Panc1 (cell line): ENCODE measurements around the gene PAK1. TPM values are rescaled to one million over a fixed set of nuclear protein-coding genes. Genes with fewer than 3 reads are reported as not detected.

Experiments used
- ATAC-seq: fragments of 200-7000 bp; cut with Tn5 transposase; 2 replicates; pipeline ENCODE4 v1.9.1; 2020; ENCODE audit warnings: mild to moderate bottlenecking, moderate library complexity
- BruUV-seq: library from RNA; stranded (reverse); fragments of 400-500 nt; replicated peaks from 2 replicates; lab custom pipeline; 2021; lab: Mats Ljungman, UMichigan
- CTCF ChIA-PET: fragments of 300-600 bp; sonication (Branson Sonifier 250); formaldehyde crosslinking; loops from one replicate; lab custom pipeline; 2022; ENCODE audit warnings: antibody characterized with exemption; lab: Charles Lee
- POLR2A ChIA-PET: fragments of 300-600 bp; sonication (Branson Sonifier 250); formaldehyde crosslinking; loops from one replicate; lab custom pipeline; 2022; ENCODE audit warnings: antibody characterized with exemption; lab: Charles Lee
- DNase-seq: peaks from one replicate; pipeline ENCODE4 v3.0.0-alpha.2; 2010; ENCODE audit warnings: low read depth, low spot score
- H3K27ac ChIP-seq: 2 replicates; pipeline ENCODE4 v1.5.1; 2011; ENCODE audit warnings: mild to moderate bottlenecking, low read length, inconsistent platforms
- H3K27me3 ChIP-seq: fragments of 200-500 bp; sonication (Bioruptor generic); 2 replicates; pipeline ENCODE4 v1.6.0; 2014; ENCODE audit warnings: low read length, inconsistent platforms; ENCODE audit not compliant: control insufficient read depth, insufficient read depth
- H3K36me3 ChIP-seq: fragments of 200-500 bp; sonication (Bioruptor generic); 2 replicates; pipeline ENCODE4 v1.5.1; 2014; ENCODE audit warnings: inconsistent platforms, mild to moderate bottlenecking, low read length, moderate library complexity; ENCODE audit not compliant: control insufficient read depth, insufficient read depth
- H3K4me1 ChIP-seq: 2 replicates; pipeline ENCODE4 v1.5.1; 2011; ENCODE audit warnings: inconsistent platforms, mild to moderate bottlenecking, low read length, moderate library complexity; ENCODE audit not compliant: control insufficient read depth, insufficient read depth
- H3K4me3 ChIP-seq, 2 experiments: 2 replicates each; pipeline ENCODE4 v1.5.1; 2011 to 2012; ENCODE audit warnings: low read depth in 2 of 2, low read length in 2 of 2, mild to moderate bottlenecking in 2 of 2, inconsistent platforms in 1 of 2, moderate library complexity in 1 of 2
- H3K9me3 ChIP-seq: fragments of 200-500 bp; sonication (Bioruptor generic); 2 replicates; pipeline ENCODE4 v1.5.1; 2014; ENCODE audit warnings: low read depth, mild to moderate bottlenecking, inconsistent platforms, low read length, moderate library complexity; ENCODE audit not compliant: control insufficient read depth, insufficient read depth
- POLR2AphosphoS5 ChIP-seq: IDR thresholded peaks from 2 replicates; pipeline ENCODE4 v1.6.1; 2012; ENCODE audit warnings: mild to moderate bottlenecking, low read depth, low read length, moderate library complexity
- SIN3A ChIP-seq: IDR thresholded peaks from 2 replicates; pipeline ENCODE4 v1.6.1; 2012; ENCODE audit warnings: low read depth, mild to moderate bottlenecking, low read length, moderate library complexity, borderline replicate concordance; ENCODE audit not compliant: insufficient read depth
- TCF7L2 ChIP-seq: IDR thresholded peaks from 2 replicates; pipeline ENCODE4 v1.6.1; 2011; ENCODE audit warnings: mild to moderate bottlenecking, low read depth, low read length, inconsistent platforms
- in situ Hi-C: cut with HindIII; loops from 2 replicates; pipeline ENCODE4 v1.10.0; 2016; ENCODE audit warnings: low sequenced_read_pairs, low pct_unique_long_range_greater_than_20kb
- intact Hi-C: fragments of 100-400 bp; cut with micrococcal nuclease; formaldehyde crosslinking; loops from one replicate; pipeline ENCODE4 v1.10.0; 2022; ENCODE audit not compliant: unreplicated experiment
- total RNA-seq: library from RNA; stranded (reverse); gene quantifications from one replicate; pipeline ENCODE4 v1.2.1, GENCODE V29; 2021; ENCODE audit not compliant: unreplicated experiment
- TF ChIP-seq, protein P1 (sequence below), 2 experiments: IDR thresholded peaks; 2 replicates each; pipeline ENCODE4 v1.6.1; 2011 to 2012; ENCODE audit warnings: low read depth in 2 of 2, control low read depth in 1 of 2, low read length in 1 of 2, mild to moderate bottlenecking in 1 of 2, moderate library complexity in 1 of 2; ENCODE audit not compliant: insufficient read depth in 1 of 2
- TF ChIP-seq, protein P2 (sequence below): fragments of 450-650 bp; IDR thresholded peaks from 2 replicates; pipeline ENCODE4 v1.5.1; 2017; ENCODE audit warnings: mild to moderate bottlenecking

Gene PAK1
- total RNA-seq, 1 experiment from 2014 or later, result 38.2 TPM

DNA sequence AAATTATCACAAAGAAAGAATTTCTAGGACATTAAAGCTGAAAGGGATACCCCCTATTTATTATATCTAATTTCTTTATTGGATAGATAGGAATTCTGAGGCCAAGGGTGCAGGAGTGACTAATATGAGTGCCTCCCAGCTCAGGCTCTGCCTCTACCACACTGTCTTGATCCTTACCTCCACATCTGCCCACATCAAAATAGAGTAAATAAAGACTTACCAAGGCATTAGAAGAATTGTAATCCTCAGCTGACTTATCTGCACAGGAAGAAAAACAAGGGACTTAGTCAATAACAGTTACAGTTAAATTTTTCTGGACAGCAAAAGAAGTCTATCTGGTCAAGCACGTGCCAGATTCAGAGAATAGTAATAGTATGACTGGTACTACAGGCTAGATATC is 99.8 kb downstream of the PAK1 start:
- intact Hi-C loops, result no loop called here
- Histone ChIP-seq H3K27me3 (no peaks in the 10 kb centered on the region), H3K27ac (no peak overlapping the region), H3K9me3 (no peaks in the 10 kb centered on the region), H3K36me3 (no peaks in the 10 kb centered on the region), H3K4me1 (no peaks in the 10 kb centered on the region), H3K4me3 (no peak overlapping the region)
- ATAC-seq, result no peak
- ChIA-PET CTCF (no interaction called here), POLR2A (no interaction called here)
- TF ChIP-seq POLR2AphosphoS5, result no peak
- no peak for TF ChIP-seq TCF7L2
- TF ChIP-seq, protein P1, sequence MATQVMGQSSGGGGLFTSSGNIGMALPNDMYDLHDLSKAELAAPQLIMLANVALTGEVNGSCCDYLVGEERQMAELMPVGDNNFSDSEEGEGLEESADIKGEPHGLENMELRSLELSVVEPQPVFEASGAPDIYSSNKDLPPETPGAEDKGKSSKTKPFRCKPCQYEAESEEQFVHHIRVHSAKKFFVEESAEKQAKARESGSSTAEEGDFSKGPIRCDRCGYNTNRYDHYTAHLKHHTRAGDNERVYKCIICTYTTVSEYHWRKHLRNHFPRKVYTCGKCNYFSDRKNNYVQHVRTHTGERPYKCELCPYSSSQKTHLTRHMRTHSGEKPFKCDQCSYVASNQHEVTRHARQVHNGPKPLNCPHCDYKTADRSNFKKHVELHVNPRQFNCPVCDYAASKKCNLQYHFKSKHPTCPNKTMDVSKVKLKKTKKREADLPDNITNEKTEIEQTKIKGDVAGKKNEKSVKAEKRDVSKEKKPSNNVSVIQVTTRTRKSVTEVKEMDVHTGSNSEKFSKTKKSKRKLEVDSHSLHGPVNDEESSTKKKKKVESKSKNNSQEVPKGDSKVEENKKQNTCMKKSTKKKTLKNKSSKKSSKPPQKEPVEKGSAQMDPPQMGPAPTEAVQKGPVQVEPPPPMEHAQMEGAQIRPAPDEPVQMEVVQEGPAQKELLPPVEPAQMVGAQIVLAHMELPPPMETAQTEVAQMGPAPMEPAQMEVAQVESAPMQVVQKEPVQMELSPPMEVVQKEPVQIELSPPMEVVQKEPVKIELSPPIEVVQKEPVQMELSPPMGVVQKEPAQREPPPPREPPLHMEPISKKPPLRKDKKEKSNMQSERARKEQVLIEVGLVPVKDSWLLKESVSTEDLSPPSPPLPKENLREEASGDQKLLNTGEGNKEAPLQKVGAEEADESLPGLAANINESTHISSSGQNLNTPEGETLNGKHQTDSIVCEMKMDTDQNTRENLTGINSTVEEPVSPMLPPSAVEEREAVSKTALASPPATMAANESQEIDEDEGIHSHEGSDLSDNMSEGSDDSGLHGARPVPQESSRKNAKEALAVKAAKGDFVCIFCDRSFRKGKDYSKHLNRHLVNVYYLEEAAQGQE (IDR thresholded peaks at IDR 0.05; ENCODE audit: insufficient read depth in 1 of 2, low read depth in 2 of 2, low read length in 1 of 2), result no peak
- no peak for TF ChIP-seq SIN3A
- TF ChIP-seq, protein P2, sequence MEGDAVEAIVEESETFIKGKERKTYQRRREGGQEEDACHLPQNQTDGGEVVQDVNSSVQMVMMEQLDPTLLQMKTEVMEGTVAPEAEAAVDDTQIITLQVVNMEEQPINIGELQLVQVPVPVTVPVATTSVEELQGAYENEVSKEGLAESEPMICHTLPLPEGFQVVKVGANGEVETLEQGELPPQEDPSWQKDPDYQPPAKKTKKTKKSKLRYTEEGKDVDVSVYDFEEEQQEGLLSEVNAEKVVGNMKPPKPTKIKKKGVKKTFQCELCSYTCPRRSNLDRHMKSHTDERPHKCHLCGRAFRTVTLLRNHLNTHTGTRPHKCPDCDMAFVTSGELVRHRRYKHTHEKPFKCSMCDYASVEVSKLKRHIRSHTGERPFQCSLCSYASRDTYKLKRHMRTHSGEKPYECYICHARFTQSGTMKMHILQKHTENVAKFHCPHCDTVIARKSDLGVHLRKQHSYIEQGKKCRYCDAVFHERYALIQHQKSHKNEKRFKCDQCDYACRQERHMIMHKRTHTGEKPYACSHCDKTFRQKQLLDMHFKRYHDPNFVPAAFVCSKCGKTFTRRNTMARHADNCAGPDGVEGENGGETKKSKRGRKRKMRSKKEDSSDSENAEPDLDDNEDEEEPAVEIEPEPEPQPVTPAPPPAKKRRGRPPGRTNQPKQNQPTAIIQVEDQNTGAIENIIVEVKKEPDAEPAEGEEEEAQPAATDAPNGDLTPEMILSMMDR, result no peak
- in situ Hi-C loops, result no loop called here
- no peak for DNase-seq
- no TSS peak for BruUV-seq

DNA sequence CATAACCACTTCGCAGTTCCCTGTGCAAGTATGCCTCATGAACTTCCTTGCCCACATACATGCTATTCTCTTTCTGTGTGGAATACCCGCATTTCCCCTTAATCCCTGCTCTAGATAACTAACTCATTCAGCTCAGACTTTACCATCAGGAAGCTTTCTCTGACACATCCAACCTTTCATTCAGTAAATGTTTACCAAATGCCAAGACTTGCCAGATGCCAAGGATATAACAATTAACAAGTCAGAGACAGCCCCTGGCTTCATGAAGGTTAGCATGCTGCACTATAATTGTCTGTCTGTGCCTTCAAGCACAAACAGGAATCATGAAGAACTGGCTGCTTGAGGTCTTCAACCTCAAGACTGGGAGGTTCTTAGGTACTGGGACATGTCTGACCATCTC is 101.2 kb downstream of the PAK1 start:
- ATAC-seq (no peak), DNase-seq (no peak)
- H3K27ac ChIP-seq, result no peak overlapping the region
- intact Hi-C loops (no loop called here), in situ Hi-C loops (no loop called here)
- H3K4me1 ChIP-seq, result no peaks in the 10 kb centered on the region
- ChIA-PET POLR2A (no interaction called here), CTCF (no interaction called here)
- H3K27me3 ChIP-seq, result no peaks in the 10 kb centered on the region
- H3K36me3 ChIP-seq, result no peaks in the 10 kb centered on the region
- no peaks in the 10 kb centered on the region for H3K9me3 ChIP-seq
- no peak overlapping the region for H3K4me3 ChIP-seq
- no peak for TF ChIP-seq POLR2AphosphoS5
- TF ChIP-seq, protein P1 (IDR thresholded peaks at IDR 0.05; ENCODE audit: insufficient read depth in 1 of 2, low read depth in 2 of 2, low read length in 1 of 2), result no peak
- no peak for TF ChIP-seq SIN3A
- TF ChIP-seq, protein P2, result no peak
- no peak for TF ChIP-seq TCF7L2
- no TSS peak for BruUV-seq
